Muscle of leg (tissue), 16 donors: ENCODE data around the gene MFNG. TPM values are rescaled to one million over a fixed set of nuclear protein-coding genes. Genes with fewer than 3 reads are reported as not detected.
A peak's percentile ranks its signal among the peaks of the same experiment; 100 is the strongest.
"Not testable (repeated sequence)": the region's sequence is repeated elsewhere in the genome, so short reads cannot be mapped to it uniquely, and the experiment has no call there.

ENCODE experiments used
- DNase-seq: peaks from one replicate; pipeline ENCODE4 v3.0.0; 2013
- H3K27ac ChIP-seq: one replicate; pipeline ENCODE4 v1.5.1; 2013; ENCODE audit warnings: mild to moderate bottlenecking, low read length, control low read depth
- H3K27me3 ChIP-seq: one replicate; pipeline ENCODE4 v1.6.1; 2013; ENCODE audit warnings: low read length; ENCODE audit not compliant: control insufficient read depth, insufficient read depth
- H3K36me3 ChIP-seq: one replicate; pipeline ENCODE4 v1.6.1; 2013; ENCODE audit warnings: low read length; ENCODE audit not compliant: control insufficient read depth, insufficient read depth
- H3K4me1 ChIP-seq: one replicate; pipeline ENCODE4 v1.6.1; 2013; ENCODE audit warnings: low read length; ENCODE audit not compliant: control insufficient read depth, insufficient read depth
- H3K4me3 ChIP-seq: one replicate; pipeline ENCODE4 v1.5.1; 2013; ENCODE audit warnings: low read length, control low read depth
- H3K9me3 ChIP-seq: replicated peaks from 2 replicates; pipeline ENCODE4 v1.6.1; 2013; ENCODE audit warnings: low read depth, low read length; ENCODE audit not compliant: control insufficient read depth
- WGBS: methylation state at CpG from one replicate; pipeline ENCODE4 v1.1.5; 2013; ENCODE audit warnings: missing lambda C conversion rate; ENCODE audit not compliant: insufficient coverage; 5-methylcytosine and 5-hydroxymethylcytosine counted together
- long read RNA-seq, 11 donors: transcript quantifications; one replicate each; lab custom pipeline, GENCODE V29; 2026
- polyA plus RNA-seq, 8 donors: library from polyadenylated mRNA; unstranded; fragments of 120-200 nt; gene quantifications; one replicate each; pipeline versions ENCODE4 v1.2.1 to v1.2.3, GENCODE V29; 2013; ENCODE audit warnings: inconsistent platforms in 1 of 8, low replicate concordance in 1 of 8; ENCODE audit not compliant: insufficient read length in 8 of 8, insufficient read depth in 1 of 8
- total RNA-seq: library from RNA; stranded (reverse); fragments of 120-200 nt; gene quantifications from one replicate; pipeline ENCODE4 v1.2.4, GENCODE V29; 2013

The MFNG gene, protein sequence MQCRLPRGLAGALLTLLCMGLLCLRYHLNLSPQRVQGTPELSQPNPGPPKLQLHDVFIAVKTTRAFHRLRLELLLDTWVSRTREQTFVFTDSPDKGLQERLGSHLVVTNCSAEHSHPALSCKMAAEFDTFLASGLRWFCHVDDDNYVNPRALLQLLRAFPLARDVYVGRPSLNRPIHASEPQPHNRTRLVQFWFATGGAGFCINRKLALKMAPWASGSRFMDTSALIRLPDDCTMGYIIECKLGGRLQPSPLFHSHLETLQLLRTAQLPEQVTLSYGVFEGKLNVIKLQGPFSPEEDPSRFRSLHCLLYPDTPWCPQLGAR
- total RNA-seq (5.2 TPM), polyA plus RNA-seq (1 to 10 TPM; 5.0 to 10.0 (median 6.2) TPM)
- long read RNA-seq, donor 1 = 0 reads
- long read RNA-seq, donor 2 = 0 reads
- long read RNA-seq, donor 3, partial matches to known transcripts = 0 of 2 reads
- long read RNA-seq, donor 3, other reads (novel, unspliced or antisense) = 0 of 2 reads
- long read RNA-seq, donor 4 = 0 reads
- long read RNA-seq, donor 5, transcript MFNG-201 (8 exons, 2,088 nt) = major isoform, 6 of 6 reads
- long read RNA-seq, donor 5, partial matches to known transcripts = 0 of 6 reads
- long read RNA-seq, donor 5, other reads (novel, unspliced or antisense) = 0 of 6 reads
- long read RNA-seq, donor 6, partial matches to known transcripts = 0 of 1 reads
- long read RNA-seq, donor 6, other reads (novel, unspliced or antisense) = 0 of 1 reads
- long read RNA-seq, donor 7, partial matches to known transcripts = 0 of 4 reads
- long read RNA-seq, donor 7, other reads (novel, unspliced or antisense) = 0 of 4 reads
- long read RNA-seq, donor 8 = 0 reads
- long read RNA-seq, donor 9, partial matches to known transcripts = 0 of 1 reads
- long read RNA-seq, donor 9, other reads (novel, unspliced or antisense) = 0 of 1 reads
- long read RNA-seq, donor 10 = 0 reads
- long read RNA-seq, donor 11, partial matches to known transcripts = 0 of 3 reads
- long read RNA-seq, donor 11, other reads (novel, unspliced or antisense) = 0 of 3 reads

DNA sequence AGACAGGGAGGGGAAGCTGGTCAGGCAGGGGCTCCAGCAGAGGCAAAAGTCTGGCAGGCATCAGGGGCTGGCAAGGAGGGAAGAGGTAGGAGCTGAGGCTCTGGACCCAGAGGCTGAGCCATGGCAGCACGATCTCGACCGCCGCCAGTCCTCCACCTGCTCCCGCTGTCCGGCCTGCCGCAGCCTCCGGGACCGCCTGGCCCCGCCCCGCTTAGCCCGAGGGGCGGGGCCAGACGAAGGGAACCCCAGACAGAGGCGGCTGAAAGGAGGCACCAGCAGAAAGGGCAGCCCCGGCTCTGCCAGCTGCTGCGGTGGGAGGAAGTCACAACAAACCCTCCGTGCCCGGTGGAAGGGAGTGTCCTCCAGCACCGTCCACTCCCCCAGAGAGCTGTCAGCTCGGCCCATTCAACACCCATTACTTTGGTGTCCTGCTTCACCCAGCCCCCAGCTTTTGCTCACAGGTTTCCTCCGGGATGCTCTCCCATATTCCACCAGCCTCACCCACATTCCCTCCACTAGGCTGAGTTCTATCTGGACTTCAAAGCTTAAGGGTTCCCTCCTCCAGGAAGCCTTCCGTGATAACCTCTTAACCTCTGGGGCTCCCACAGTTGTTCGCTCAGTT, at the start of gene MFNG:
MFNG (minus strand) TSS at position 161 of the 622 bp plus-strand sequence. CDS start 207 bp downstream, outside the sequence.
- Histone ChIP-seq H3K9me3 (no peaks in the 10 kb centered on the region), H3K27me3 (peaks cover 20% of the 10 kb centered on the region), H3K4me3 (peak within 1 kb of the TSS; percentile 25), H3K4me1 (peaks cover 32% of the 10 kb centered on the region), H3K27ac (peak within 1 kb of the TSS; percentile 72), H3K36me3 (peaks cover 4% of the 10 kb centered on the region)
- 4% methylated on average over 24 of the region's 24 CpGs for WGBS
- peak; percentile 74 for DNase-seq

DNA sequence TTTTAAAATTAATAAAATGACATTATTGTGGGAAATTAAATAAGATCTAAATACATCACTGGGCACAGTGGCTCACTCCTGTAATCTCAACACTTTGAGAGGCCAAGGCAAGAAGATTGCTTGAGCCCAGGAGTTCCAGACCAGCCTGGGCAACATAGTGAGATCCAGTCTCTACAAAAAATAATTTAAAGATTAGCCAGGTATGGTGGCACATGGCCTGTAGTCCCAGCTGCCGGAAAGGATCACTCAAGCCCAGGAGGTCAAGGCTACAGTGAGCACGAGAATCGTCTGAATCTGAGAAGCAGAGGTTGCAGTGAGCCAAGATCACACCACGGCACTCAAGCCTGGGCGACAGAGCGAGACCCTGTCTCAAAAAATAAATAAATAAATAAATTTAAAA, 49.0 kb upstream of the MFNG start:
- 77% methylated on average over 3 of the region's 6 CpGs for WGBS
- no peak overlapping the region for H3K27ac ChIP-seq
- H3K27me3 ChIP-seq = no peaks in the 10 kb centered on the region
- no peak overlapping the region for H3K4me3 ChIP-seq
- H3K9me3 ChIP-seq = no peaks in the 10 kb centered on the region
- peaks cover 11% of the 10 kb centered on the region for H3K4me1 ChIP-seq
- DNase-seq = no peak
- no peaks in the 10 kb centered on the region for H3K36me3 ChIP-seq

DNA sequence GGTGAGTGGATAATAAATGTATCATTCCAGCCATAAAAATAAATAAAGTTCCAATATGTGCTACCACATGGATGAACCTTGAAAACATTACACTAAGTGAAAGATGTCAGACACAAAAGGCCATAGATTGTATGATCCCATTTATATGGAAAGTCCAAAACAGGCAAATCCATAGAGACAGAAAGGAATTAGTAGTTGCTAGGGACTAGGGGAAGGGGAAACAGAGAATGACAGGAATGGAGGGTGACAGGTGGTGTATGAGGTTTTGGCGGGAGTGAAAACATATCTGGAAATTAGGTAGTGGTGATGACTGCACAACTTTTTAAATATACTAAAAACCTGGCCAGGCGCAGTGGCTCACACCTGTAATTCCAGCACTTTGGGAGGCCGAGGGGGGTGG, 48.3 kb upstream of the MFNG start:
- Histone ChIP-seq H3K36me3 (no peaks in the 10 kb centered on the region), H3K4me3 (no peak overlapping the region), H3K9me3 (no peaks in the 10 kb centered on the region), H3K4me1 (peaks cover 10% of the 10 kb centered on the region), H3K27me3 (no peaks in the 10 kb centered on the region), H3K27ac (no peak overlapping the region)
- no peak for DNase-seq
- no CpG with 5 or more reads among the region's 3 CpGs for WGBS

DNA sequence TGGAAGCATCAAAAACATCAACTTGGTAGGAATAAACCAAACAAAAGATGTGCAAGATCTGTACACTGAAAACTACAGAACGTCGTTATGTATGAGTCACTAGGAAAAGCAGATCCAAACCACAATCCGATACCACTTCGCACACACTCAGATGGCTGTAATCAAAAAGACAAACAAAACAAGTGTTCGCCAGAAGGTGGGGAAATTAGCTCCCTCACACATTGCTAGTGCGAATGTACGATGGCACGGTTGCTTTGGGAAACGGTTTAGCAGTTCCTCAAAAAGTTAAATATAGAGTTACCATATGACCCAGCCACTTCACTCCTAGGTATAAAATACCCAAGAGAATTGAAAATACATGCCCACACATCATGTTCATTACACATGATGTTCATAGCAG, 47.8 kb upstream of the MFNG start:
- Histone ChIP-seq H3K4me1 (peaks cover 6% of the 10 kb centered on the region), H3K4me3 (no peak overlapping the region), H3K27me3 (no peaks in the 10 kb centered on the region), H3K36me3 (no peaks in the 10 kb centered on the region), H3K9me3 (no peaks in the 10 kb centered on the region), H3K27ac (no peak overlapping the region)
- no peak for DNase-seq
- 100% methylated on average over 1 of the region's 9 CpGs for WGBS

DNA sequence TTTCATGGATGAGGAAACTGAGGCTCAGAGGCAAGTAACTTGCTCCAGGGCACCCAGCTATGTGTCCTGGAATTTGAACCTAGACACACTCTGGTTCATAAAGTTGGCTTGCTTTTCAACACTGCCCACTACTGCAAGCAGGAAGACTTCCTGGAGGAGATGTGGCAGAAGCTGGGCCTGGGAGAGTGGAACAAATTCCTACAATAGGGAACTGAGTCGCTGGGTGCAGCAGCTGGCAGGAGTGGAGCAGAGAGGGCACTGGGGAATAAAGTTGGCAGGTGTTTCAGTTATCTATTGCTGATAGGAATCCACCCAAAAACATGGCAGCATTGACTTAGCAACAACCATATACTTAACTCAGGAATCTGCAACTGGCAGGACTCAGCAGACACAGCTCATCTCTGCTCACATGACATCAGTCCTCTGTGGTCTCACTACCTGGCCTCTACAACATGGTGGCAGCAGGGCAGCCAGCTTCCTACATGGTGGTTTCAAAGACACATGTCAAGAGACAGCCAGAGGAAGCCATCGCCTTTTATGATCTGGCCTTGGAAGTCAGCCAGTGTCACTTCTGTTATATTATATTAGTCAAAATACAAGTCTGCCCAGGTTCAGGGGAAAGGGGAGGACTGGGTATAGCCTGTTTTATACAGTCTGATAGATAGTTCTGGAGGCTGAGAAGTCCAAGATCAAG, 43.6 kb upstream of the MFNG start:
- no peaks in the 10 kb centered on the region for H3K4me1 ChIP-seq
- H3K9me3 ChIP-seq = no peaks in the 10 kb centered on the region
- H3K27me3 ChIP-seq = no peaks in the 10 kb centered on the region
- WGBS = no CpG with 5 or more reads among the region's 2 CpGs
- DNase-seq = no peak
- no peaks in the 10 kb centered on the region for H3K36me3 ChIP-seq
- no peak overlapping the region for H3K4me3 ChIP-seq
- no peak overlapping the region for H3K27ac ChIP-seq

DNA sequence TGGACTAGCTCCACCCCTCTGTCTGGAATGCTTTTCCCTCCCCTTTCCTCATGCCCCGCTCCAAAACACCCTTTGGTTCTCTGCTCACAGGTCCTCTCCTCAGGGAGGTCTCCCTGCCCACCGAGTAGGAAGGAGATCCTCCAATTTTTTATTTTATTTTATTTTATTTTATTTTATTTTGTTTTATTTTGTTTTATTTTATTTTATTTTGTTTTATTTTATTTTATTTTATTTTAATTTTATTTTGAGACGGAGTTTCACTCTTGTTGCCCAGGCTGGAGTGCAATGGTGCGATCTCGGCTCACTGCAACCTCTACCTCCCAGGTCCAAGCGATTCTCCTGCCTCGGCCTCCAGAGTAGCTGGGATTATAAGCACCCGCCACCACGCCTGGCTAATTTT, 41.8 kb upstream of the MFNG start:
- H3K4me1 ChIP-seq, H3K27ac ChIP-seq, H3K9me3 ChIP-seq, H3K4me3 ChIP-seq, DNase-seq, H3K27me3 ChIP-seq, H3K36me3 ChIP-seq: not testable (repeated sequence)
- no CpG with 5 or more reads among the region's 9 CpGs for WGBS

GRCh38 chr22:37527081-37527752, 41.0 kb upstream of the MFNG start:
- H3K27me3 ChIP-seq, H3K36me3 ChIP-seq, H3K9me3 ChIP-seq, H3K4me3 ChIP-seq, H3K27ac ChIP-seq, DNase-seq, H3K4me1 ChIP-seq: not testable (repeated sequence)
- WGBS = 62% methylated on average over 3 of the region's 9 CpGs

DNA sequence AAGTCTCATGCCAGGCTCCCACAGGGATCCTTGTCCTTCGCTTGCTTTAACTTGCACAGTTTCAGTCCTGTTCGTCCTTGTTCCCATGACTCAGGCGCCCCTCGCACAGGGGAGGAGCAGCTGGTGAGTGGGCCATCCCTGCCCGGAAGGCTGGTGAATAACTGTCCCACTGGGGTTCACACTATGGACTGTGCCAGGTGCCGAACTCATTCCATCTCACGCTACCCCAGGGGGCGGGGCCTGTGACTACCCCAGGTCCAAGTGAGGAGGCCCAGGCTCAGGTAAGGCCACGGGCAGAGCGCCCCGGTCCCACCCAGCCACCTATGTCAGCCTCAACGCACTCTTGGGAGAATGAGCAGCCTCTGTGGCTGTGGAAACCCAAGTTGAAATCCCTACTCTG, 40.2 kb upstream of the MFNG start:
- H3K27ac ChIP-seq = no peak overlapping the region
- no peaks in the 10 kb centered on the region for H3K36me3 ChIP-seq
- H3K4me3 ChIP-seq = no peak overlapping the region
- no peaks in the 10 kb centered on the region for H3K4me1 ChIP-seq
- no peak for DNase-seq
- 63% methylated on average over 12 of the region's 12 CpGs for WGBS
- H3K9me3 ChIP-seq = no peaks in the 10 kb centered on the region
- peaks cover 7% of the 10 kb centered on the region for H3K27me3 ChIP-seq

- no peak overlapping the region for H3K27ac ChIP-seq
- no peaks in the 10 kb centered on the region for H3K4me1 ChIP-seq
- WGBS = 76% methylated on average over 4 of the region's 7 CpGs
- peaks cover 12% of the 10 kb centered on the region for H3K27me3 ChIP-seq
- H3K36me3 ChIP-seq = no peaks in the 10 kb centered on the region
- no peak overlapping the region for H3K4me3 ChIP-seq
- no peaks in the 10 kb centered on the region for H3K9me3 ChIP-seq
- DNase-seq = no peak
Observed at GRCh38 chr22:37525746-37526350, 39.7 kb upstream of the MFNG start.
